ENCODE data around the gene TBC1D1. TPM values are rescaled to one million over a fixed set of nuclear protein-coding genes. Genes with fewer than 3 reads are reported as not detected.

Gene TBC1D1
- total and polyA plus RNA-seq, 12 donors: 85.4 to 153 (median 106) TPM

GRCh38 chr4:38141808-38142500 is 251.1 kb downstream of the TBC1D1 start:
- DNase-seq (no peak), ATAC-seq (peak in 4 of 8 donors; percentile 18 to 68 (median 28))
- 87 to 91% methylated on average over 8 of the region's 8 CpGs for WGBS, 2 donors
- no peak for TF ChIP-seq CTCF (IDR thresholded peaks at IDR 0.05)
- Histone ChIP-seq H3K27me3 (no peaks in the 10 kb centered on the region), H3K4me1 (peaks cover 0 to 35% (median 5%) of the 10 kb centered on the region in 9 donors), H3K27ac (peak overlapping the region in 1 of 10 donors; percentile 44), H3K9me3 (no peaks in the 10 kb centered on the region), H3K4me3 (no peak overlapping the region), H3K36me3 (peaks cover 0 to 46% (median 22%) of the 10 kb centered on the region in 9 donors)
- intact Hi-C loops (cut with DNase I): no loop called here

- WGBS, 2 donors: 38 to 46% methylated on average over 1 of the region's 1 CpG
- DNase-seq (no peak), ATAC-seq (peak in 1 of 8 donors; percentile 11)
- Histone ChIP-seq H3K9me3 (no peaks in the 10 kb centered on the region), H3K27me3 (no peaks in the 10 kb centered on the region), H3K36me3 (peaks cover 0 to 26% (median 14%) of the 10 kb centered on the region in 9 donors), H3K4me3 (no peak overlapping the region), H3K4me1 (peaks cover 0 to 35% (median 5%) of the 10 kb centered on the region in 9 donors), H3K27ac (no peak overlapping the region)
- intact Hi-C loops (cut with DNase I): no loop called here
- TF ChIP-seq CTCF (IDR thresholded peaks at IDR 0.05): no peak
These were observed 253.1 kb downstream of the TBC1D1 start for GRCh38 chr4:38144031-38144430.

GRCh38 chr4:38145033-38145678 is 254.3 kb downstream of the TBC1D1 start:
- Histone ChIP-seq H3K27ac (peak overlapping the region in 1 of 10 donors; percentile 7), H3K9me3 (no peaks in the 10 kb centered on the region), H3K27me3 (no peaks in the 10 kb centered on the region), H3K36me3 (peaks cover 0 to 14% (median 5%) of the 10 kb centered on the region in 9 donors), H3K4me3 (no peak overlapping the region), H3K4me1 (peaks cover 0 to 37% (median 10%) of the 10 kb centered on the region in 9 donors)
- no peak for TF ChIP-seq CTCF (IDR thresholded peaks at IDR 0.05)
- intact Hi-C loops (cut with DNase I): no loop called here
- ATAC-seq (peak in 2 of 8 donors; percentile 32 to 46), DNase-seq (no peak)
- 56 to 75% methylated on average over 4 of the region's 4 CpGs for WGBS, 2 donors

GRCh38 chr4:38145741-38146140 is 254.9 kb downstream of the TBC1D1 start:
- intact Hi-C loops (cut with DNase I): no loop called here
- ATAC-seq (peak in 2 of 8 donors; percentile 16 to 57), DNase-seq (no peak)
- no peaks in the 10 kb centered on the region for H3K9me3 ChIP-seq
- 54 to 55% methylated on average over 4 of the region's 4 CpGs for WGBS, 2 donors
- peak overlapping the region in 1 of 10 donors; percentile 44 for H3K27ac ChIP-seq
- H3K36me3 ChIP-seq: peaks cover 0 to 8% (median 0%) of the 10 kb centered on the region in 9 donors
- H3K4me3 ChIP-seq: no peak overlapping the region
- TF ChIP-seq CTCF (IDR thresholded peaks at IDR 0.05): no peak
- H3K4me1 ChIP-seq: peaks cover 0 to 38% (median 10%) of the 10 kb centered on the region in 9 donors
- H3K27me3 ChIP-seq: no peaks in the 10 kb centered on the region
